Measurements from ENCODE around the gene AP1AR.

- TF ChIP-seq POLR2A (IDR thresholded peaks at IDR 0.05) (no peak), CTCF (IDR thresholded peaks at IDR 0.05) (no peak)
Measured at GRCh38 chr4:112302320-112303274, 71.0 kb downstream of the AP1AR start.
